ENCODE measurements around the gene BAIAP2. TPM values are rescaled to one million over a fixed set of nuclear protein-coding genes. Genes with fewer than 3 reads are reported as not detected.

Gene BAIAP2
- total and polyA plus RNA-seq, 2 experiments from 2014 or later: 27.1 to 49.7 TPM

DNA sequence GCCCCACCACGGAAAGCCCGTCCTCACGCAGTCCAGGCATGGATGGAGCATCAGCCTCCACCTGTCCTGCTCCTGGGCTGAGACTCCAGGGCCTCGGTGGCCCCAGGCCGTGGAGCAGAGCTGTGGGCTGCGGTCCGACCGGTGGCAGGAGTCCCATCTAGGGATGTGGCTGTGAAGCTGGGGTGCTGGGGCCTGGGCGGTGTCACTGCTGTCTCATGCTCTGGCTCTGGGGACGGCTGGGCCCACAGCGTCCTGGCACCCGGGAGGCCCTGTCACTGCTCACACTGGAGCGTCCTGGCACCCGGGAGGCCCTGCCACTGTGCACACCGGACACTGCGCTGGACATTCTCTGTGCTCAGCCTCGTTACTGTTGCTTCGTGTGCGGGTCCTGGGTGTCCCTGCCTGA lies 8.4 kb downstream of the BAIAP2 start:
- WGBS (ENCODE audit: low lambda C conversion rate, missing lambda C conversion rate): 91% methylated on average over 17 of the region's 19 CpGs
- Histone ChIP-seq H3K9me2 (replicated peaks; ENCODE audit: insufficient read depth) (no peaks in the 10 kb centered on the region), H3K4me3 (no peak overlapping the region), H3K4me1 (ENCODE audit: insufficient read depth) (peaks cover 40% of the 10 kb centered on the region), H4K20me1 (ENCODE audit: insufficient read depth, poor library complexity, severe bottlenecking) (peaks cover 30% of the 10 kb centered on the region), H2AFZ (no peak overlapping the region), H3K27ac (peak overlapping the region; percentile 92), H3K9me3 (ENCODE audit: low read depth) (no peaks in the 10 kb centered on the region), H3K79me2 (peaks cover 92% of the 10 kb centered on the region), H3K4me2 (peak overlapping the region; percentile 64), H3K36me3 (replicated peaks; ENCODE audit: insufficient read depth, low read depth) (no peaks in the 10 kb centered on the region), H3K27me3 (no peaks in the 10 kb centered on the region)
- DNase-seq (ENCODE audit: low spot score): no peak
- TF ChIP-seq EZH2phosphoT487 (IDR thresholded peaks at IDR 0.05; ENCODE audit: low read depth, severe bottlenecking, unreplicated experiment) (no peak), EZH2 (IDR thresholded peaks at IDR 0.05; ENCODE audit: borderline replicate concordance) (no peak)
- TF ChIP-seq, protein P1, sequence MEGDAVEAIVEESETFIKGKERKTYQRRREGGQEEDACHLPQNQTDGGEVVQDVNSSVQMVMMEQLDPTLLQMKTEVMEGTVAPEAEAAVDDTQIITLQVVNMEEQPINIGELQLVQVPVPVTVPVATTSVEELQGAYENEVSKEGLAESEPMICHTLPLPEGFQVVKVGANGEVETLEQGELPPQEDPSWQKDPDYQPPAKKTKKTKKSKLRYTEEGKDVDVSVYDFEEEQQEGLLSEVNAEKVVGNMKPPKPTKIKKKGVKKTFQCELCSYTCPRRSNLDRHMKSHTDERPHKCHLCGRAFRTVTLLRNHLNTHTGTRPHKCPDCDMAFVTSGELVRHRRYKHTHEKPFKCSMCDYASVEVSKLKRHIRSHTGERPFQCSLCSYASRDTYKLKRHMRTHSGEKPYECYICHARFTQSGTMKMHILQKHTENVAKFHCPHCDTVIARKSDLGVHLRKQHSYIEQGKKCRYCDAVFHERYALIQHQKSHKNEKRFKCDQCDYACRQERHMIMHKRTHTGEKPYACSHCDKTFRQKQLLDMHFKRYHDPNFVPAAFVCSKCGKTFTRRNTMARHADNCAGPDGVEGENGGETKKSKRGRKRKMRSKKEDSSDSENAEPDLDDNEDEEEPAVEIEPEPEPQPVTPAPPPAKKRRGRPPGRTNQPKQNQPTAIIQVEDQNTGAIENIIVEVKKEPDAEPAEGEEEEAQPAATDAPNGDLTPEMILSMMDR (IDR thresholded peaks at IDR 0.05; ENCODE audit: poor library complexity): no peak

DNA sequence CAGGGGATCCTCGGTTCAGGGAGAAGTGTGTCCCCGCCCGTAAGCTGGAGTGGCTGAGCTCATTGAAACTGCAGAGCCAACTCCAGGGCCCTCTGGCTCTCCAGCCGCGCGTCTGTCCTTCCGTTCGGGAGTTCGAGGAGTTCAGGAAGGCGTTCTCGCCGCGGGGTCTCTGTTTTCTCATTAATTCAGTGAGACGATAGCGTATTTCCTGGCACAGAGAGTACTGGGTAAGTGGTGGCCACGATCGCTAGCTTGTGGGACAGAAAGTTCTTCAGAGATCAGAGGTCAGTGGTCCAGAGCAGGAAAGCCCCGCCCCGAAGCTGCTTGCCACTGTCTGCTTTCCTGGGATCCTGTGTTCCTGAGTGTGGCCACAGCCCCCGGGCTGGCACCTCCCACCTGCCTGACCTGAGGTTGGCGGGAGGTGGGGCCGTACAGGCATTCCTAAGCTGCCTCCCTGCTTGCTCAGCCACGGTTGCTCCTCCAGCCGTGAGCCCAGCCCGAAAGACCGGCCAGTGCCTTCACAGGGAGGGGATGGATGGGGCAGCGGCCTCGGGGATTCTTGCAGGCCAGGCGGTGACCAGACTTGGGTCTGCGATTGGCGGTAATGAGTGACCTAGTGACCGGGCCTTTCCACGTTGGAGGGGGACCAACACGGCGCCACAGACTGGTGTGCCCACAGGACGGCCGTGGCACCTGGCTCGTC lies 8.9 kb downstream of the BAIAP2 start:
- H3K27ac ChIP-seq: peak overlapping the region; percentile 92
- H3K4me1 ChIP-seq (ENCODE audit: insufficient read depth): peaks cover 40% of the 10 kb centered on the region
- no peaks in the 10 kb centered on the region for H3K9me2 ChIP-seq (replicated peaks; ENCODE audit: insufficient read depth)
- peak; percentile 80 for DNase-seq (ENCODE audit: low spot score)
- no peaks in the 10 kb centered on the region for H3K27me3 ChIP-seq
- peak overlapping the region; percentile 64 for H3K4me2 ChIP-seq
- TF ChIP-seq, protein P1 (IDR thresholded peaks at IDR 0.05; ENCODE audit: poor library complexity): no peak
- no peak for TF ChIP-seq EZH2 (IDR thresholded peaks at IDR 0.05; ENCODE audit: borderline replicate concordance)
- TF ChIP-seq EZH2phosphoT487 (IDR thresholded peaks at IDR 0.05; ENCODE audit: low read depth, severe bottlenecking, unreplicated experiment): no peak
- no peak overlapping the region for H2AFZ ChIP-seq
- peaks cover 92% of the 10 kb centered on the region for H3K79me2 ChIP-seq
- H3K9me3 ChIP-seq (ENCODE audit: low read depth): no peaks in the 10 kb centered on the region
- no peaks in the 10 kb centered on the region for H3K36me3 ChIP-seq (replicated peaks; ENCODE audit: insufficient read depth, low read depth)
- H3K4me3 ChIP-seq: no peak overlapping the region
- 59% methylated on average over 38 of the region's 38 CpGs for WGBS (ENCODE audit: low lambda C conversion rate, missing lambda C conversion rate)
- peaks cover 27% of the 10 kb centered on the region for H4K20me1 ChIP-seq (ENCODE audit: insufficient read depth, poor library complexity, severe bottlenecking)

DNA sequence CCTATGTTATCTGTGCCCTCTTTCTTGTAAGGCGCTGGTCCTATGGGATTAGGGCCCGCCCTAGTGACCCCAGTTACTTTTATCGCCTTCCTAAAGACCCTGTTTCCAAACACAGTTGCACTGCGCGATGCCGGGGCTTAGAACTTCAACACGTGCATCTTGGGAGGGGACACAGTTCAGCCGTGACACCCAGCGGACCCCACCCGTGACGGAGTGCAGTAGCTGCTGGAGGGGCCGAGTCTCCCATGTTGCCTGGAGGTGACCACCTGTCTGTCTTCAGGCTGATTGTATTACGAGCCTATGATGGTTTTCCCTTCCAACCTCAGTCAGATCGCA lies 9.4 kb downstream of the BAIAP2 start:
- Histone ChIP-seq H3K27ac (peak overlapping the region; percentile 64), H4K20me1 (ENCODE audit: insufficient read depth, poor library complexity, severe bottlenecking) (peaks cover 26% of the 10 kb centered on the region), H2AFZ (no peak overlapping the region), H3K4me3 (no peak overlapping the region), H3K4me1 (ENCODE audit: insufficient read depth) (peaks cover 40% of the 10 kb centered on the region), H3K79me2 (peaks cover 92% of the 10 kb centered on the region), H3K4me2 (peak overlapping the region; percentile 64), H3K27me3 (no peaks in the 10 kb centered on the region), H3K9me2 (replicated peaks; ENCODE audit: insufficient read depth) (no peaks in the 10 kb centered on the region), H3K36me3 (replicated peaks; ENCODE audit: insufficient read depth, low read depth) (no peaks in the 10 kb centered on the region), H3K9me3 (ENCODE audit: low read depth) (no peaks in the 10 kb centered on the region)
- WGBS (ENCODE audit: low lambda C conversion rate, missing lambda C conversion rate): 77% methylated on average over 14 of the region's 14 CpGs
- DNase-seq (ENCODE audit: low spot score): no peak
- TF ChIP-seq, protein P1 (IDR thresholded peaks at IDR 0.05; ENCODE audit: poor library complexity): no peak
- TF ChIP-seq EZH2 (IDR thresholded peaks at IDR 0.05; ENCODE audit: borderline replicate concordance) (no peak), EZH2phosphoT487 (IDR thresholded peaks at IDR 0.05; ENCODE audit: low read depth, severe bottlenecking, unreplicated experiment) (no peak)

Data from hepatocyte (in vitro differentiated cells).